Measurements from ENCODE around the gene UQCR10. TPM values are rescaled to one million over a fixed set of nuclear protein-coding genes. Genes with fewer than 3 reads are reported as not detected.

Gene UQCR10
- total and polyA plus RNA-seq, 2 donors from 2014 or later, result 78.7 to 479 TPM

DNA sequence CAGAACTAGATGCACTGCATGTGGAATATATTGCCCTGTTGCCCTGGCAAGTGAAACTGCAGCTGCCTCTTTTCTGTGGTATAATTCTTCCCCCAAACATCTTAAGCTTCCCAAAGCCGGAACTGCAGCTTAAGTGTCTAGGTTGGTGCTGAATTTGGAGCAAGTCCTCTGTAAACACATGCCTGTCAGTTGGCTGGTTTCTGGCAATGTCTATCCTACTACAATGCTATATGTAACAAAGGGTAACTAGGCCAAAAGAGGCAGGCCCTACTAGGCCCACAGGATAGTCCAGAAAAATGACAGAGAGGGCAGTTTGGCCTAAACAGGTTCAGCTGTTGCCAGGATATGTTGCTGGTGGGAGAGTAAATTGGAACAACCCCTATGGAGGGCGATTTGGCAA lies 43.0 kb downstream of the UQCR10 start:
- H3K4me3 ChIP-seq (ENCODE audit: low read length in 3 of 3), result no peak overlapping the region
- DNase-seq, result no peak
- no peaks in the 10 kb centered on the region for H3K9me3 ChIP-seq (ENCODE audit: control insufficient read depth in 2 of 3, insufficient read depth in 1 of 3, low read length in 3 of 3)
- intact Hi-C loops (cut with DNase I), result no loop called here
- H3K4me1 ChIP-seq (ENCODE audit: control insufficient read depth in 2 of 3, insufficient read depth in 2 of 3, low read depth in 1 of 3, low read length in 3 of 3), result peaks cover 0 to 2% (median 0%) of the 10 kb centered on the region in 3 donors
- FAIRE-seq, result no peak
- TF ChIP-seq, protein P1, sequence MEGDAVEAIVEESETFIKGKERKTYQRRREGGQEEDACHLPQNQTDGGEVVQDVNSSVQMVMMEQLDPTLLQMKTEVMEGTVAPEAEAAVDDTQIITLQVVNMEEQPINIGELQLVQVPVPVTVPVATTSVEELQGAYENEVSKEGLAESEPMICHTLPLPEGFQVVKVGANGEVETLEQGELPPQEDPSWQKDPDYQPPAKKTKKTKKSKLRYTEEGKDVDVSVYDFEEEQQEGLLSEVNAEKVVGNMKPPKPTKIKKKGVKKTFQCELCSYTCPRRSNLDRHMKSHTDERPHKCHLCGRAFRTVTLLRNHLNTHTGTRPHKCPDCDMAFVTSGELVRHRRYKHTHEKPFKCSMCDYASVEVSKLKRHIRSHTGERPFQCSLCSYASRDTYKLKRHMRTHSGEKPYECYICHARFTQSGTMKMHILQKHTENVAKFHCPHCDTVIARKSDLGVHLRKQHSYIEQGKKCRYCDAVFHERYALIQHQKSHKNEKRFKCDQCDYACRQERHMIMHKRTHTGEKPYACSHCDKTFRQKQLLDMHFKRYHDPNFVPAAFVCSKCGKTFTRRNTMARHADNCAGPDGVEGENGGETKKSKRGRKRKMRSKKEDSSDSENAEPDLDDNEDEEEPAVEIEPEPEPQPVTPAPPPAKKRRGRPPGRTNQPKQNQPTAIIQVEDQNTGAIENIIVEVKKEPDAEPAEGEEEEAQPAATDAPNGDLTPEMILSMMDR (IDR thresholded peaks at IDR 0.05; ENCODE audit: borderline replicate concordance, extremely low read depth, insufficient read depth), result no peak
- peaks cover 3 to 68% (median 50%) of the 10 kb centered on the region in 3 donors for H3K36me3 ChIP-seq (ENCODE audit: control insufficient read depth in 2 of 3, insufficient read depth in 3 of 3, low read length in 3 of 3)
- no peak overlapping the region for H3K9ac ChIP-seq (ENCODE audit: low read length in 3 of 3)
- no peak overlapping the region for H3K27ac ChIP-seq (ENCODE audit: low read depth in 2 of 2, low read length in 2 of 2)
- H3K27me3 ChIP-seq (ENCODE audit: control insufficient read depth, insufficient read depth, low read length), result no peaks in the 10 kb centered on the region

DNA sequence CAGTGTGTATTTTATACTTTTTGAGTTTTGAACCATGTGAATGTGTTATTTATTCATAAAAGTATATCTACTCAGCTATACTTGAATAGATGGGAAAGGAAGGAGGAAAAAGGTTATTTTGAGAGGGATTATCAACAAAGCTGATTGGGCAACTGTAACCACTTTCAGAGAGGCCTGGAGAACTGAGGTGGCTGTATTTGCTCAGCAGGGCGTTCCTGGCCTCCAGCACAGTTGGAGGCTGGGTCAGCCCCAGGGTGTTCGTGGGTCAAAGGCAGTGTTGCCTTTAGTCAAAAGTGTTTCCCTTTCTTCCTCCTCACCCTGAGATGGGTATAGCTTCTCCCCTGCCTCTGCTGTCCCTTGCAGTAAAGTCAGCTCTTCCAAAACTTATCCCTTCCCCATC lies 44.2 kb downstream of the UQCR10 start:
- intact Hi-C loops (cut with DNase I), result no loop called here
- H3K9ac ChIP-seq (ENCODE audit: low read length in 3 of 3), result no peak overlapping the region
- peaks cover 0 to 2% (median 0%) of the 10 kb centered on the region in 3 donors for H3K4me1 ChIP-seq (ENCODE audit: control insufficient read depth in 2 of 3, insufficient read depth in 2 of 3, low read depth in 1 of 3, low read length in 3 of 3)
- TF ChIP-seq, protein P1 (IDR thresholded peaks at IDR 0.05; ENCODE audit: borderline replicate concordance, extremely low read depth, insufficient read depth), result no peak
- DNase-seq (no peak), FAIRE-seq (no peak)
- no peak overlapping the region for H3K4me3 ChIP-seq (ENCODE audit: low read length in 3 of 3)
- H3K36me3 ChIP-seq (ENCODE audit: control insufficient read depth in 2 of 3, insufficient read depth in 3 of 3, low read length in 3 of 3), result peaks cover 0 to 57% (median 41%) of the 10 kb centered on the region in 3 donors
- H3K9me3 ChIP-seq (ENCODE audit: control insufficient read depth in 2 of 3, insufficient read depth in 1 of 3, low read length in 3 of 3), result no peaks in the 10 kb centered on the region
- H3K27me3 ChIP-seq (ENCODE audit: control insufficient read depth, insufficient read depth, low read length), result no peaks in the 10 kb centered on the region
- H3K27ac ChIP-seq (ENCODE audit: low read depth in 2 of 2, low read length in 2 of 2), result no peak overlapping the region

DNA sequence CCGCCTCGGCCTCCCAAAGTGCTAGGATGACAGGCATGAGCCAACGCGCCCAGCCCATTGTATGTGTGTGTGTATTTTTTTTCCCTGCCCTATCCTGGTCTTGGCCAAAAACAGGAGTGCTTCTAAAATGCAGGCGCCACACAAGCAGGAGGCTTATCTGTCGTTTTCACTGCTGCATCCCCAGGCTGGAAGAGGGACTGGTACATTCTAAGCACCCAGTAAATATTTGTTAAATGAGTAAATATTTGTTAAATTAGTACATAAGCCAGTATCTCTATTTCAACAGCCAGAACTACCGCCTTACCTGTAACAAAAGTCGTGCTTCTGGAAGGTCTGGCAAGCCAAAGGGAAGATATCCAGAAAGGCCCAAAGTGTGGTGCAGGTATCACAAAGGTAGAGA lies 46.0 kb downstream of the UQCR10 start:
- FAIRE-seq (no peak), DNase-seq (no peak)
- intact Hi-C loops (cut with DNase I), result no loop called here
- Histone ChIP-seq H3K9me3 (ENCODE audit: control insufficient read depth in 2 of 3, insufficient read depth in 1 of 3, low read length in 3 of 3) (no peaks in the 10 kb centered on the region), H3K27ac (ENCODE audit: low read depth in 2 of 2, low read length in 2 of 2) (no peak overlapping the region), H3K4me1 (ENCODE audit: control insufficient read depth in 2 of 3, insufficient read depth in 2 of 3, low read depth in 1 of 3, low read length in 3 of 3) (peaks cover 0 to 2% (median 0%) of the 10 kb centered on the region in 3 donors), H3K9ac (ENCODE audit: low read length in 3 of 3) (no peak overlapping the region), H3K36me3 (ENCODE audit: control insufficient read depth in 2 of 3, insufficient read depth in 3 of 3, low read length in 3 of 3) (peaks cover 0 to 43% (median 32%) of the 10 kb centered on the region in 3 donors), H3K4me3 (ENCODE audit: low read length in 3 of 3) (no peak overlapping the region), H3K27me3 (ENCODE audit: control insufficient read depth, insufficient read depth, low read length) (no peaks in the 10 kb centered on the region)
- TF ChIP-seq, protein P1 (IDR thresholded peaks at IDR 0.05; ENCODE audit: borderline replicate concordance, extremely low read depth, insufficient read depth), result no peak

DNA sequence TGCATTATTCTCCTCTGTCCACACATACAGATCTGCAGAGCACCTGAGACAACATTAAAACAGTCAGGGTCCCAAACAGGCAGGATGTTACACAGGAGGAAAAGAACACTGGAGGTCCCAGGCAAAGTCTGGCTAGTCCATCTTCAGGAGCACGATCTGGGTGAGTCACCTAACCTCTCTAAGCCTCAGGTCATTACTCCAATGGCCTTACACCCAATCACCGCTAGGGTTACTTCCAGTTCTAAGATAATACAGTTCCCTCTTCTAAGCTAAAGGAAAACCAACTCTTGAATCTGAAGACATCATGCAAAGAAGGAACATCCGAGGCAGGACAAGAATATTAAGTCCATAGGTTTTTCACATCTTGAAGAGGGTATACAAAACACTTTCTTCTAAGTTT lies 46.4 kb downstream of the UQCR10 start:
- Histone ChIP-seq H3K9me3 (ENCODE audit: control insufficient read depth in 2 of 3, insufficient read depth in 1 of 3, low read length in 3 of 3) (no peaks in the 10 kb centered on the region), H3K9ac (ENCODE audit: low read length in 3 of 3) (no peak overlapping the region), H3K27ac (ENCODE audit: low read depth in 2 of 2, low read length in 2 of 2) (no peak overlapping the region), H3K4me3 (ENCODE audit: low read length in 3 of 3) (no peak overlapping the region), H3K27me3 (ENCODE audit: control insufficient read depth, insufficient read depth, low read length) (no peaks in the 10 kb centered on the region), H3K36me3 (ENCODE audit: control insufficient read depth in 2 of 3, insufficient read depth in 3 of 3, low read length in 3 of 3) (peaks cover 0 to 39% (median 30%) of the 10 kb centered on the region in 3 donors), H3K4me1 (ENCODE audit: control insufficient read depth in 2 of 3, insufficient read depth in 2 of 3, low read depth in 1 of 3, low read length in 3 of 3) (peaks cover 0 to 2% (median 0%) of the 10 kb centered on the region in 3 donors)
- TF ChIP-seq, protein P1 (IDR thresholded peaks at IDR 0.05; ENCODE audit: borderline replicate concordance, extremely low read depth, insufficient read depth), result no peak
- no peak for DNase-seq
- no peak for FAIRE-seq
- intact Hi-C loops (cut with DNase I), result no loop called here
